Activated CD4-positive, alpha-beta T cell treated with anti-CD3 and anti-CD28 coated beads, Interleukin-2, amount 50 U/mL, for 48 hours (primary cell): ENCODE results near the gene ILK.

Experiments
- DNase-seq, 2 experiments: peaks; one replicate each; pipeline ENCODE4 v3.0.0-alpha.2; 2020

The ILK gene

GRCh38 chr11:6622261-6623171 lies 18.9 kb downstream of the ILK start:
- DNase-seq: no peak

- no peak for DNase-seq
Observed at GRCh38 chr11:6623391-6624363, 20.1 kb downstream of the ILK start.

- no peak for DNase-seq
Observed at GRCh38 chr11:6625156-6625831, 21.7 kb downstream of the ILK start.

- DNase-seq: no peak
Observed at GRCh38 chr11:6625832-6626420, 22.4 kb downstream of the ILK start.

- no peak for DNase-seq
Observed at GRCh38 chr11:6626971-6627761, 23.6 kb downstream of the ILK start.

GRCh38 chr11:6627762-6628241 lies 24.2 kb downstream of the ILK start:
- no peak for DNase-seq

DNA sequence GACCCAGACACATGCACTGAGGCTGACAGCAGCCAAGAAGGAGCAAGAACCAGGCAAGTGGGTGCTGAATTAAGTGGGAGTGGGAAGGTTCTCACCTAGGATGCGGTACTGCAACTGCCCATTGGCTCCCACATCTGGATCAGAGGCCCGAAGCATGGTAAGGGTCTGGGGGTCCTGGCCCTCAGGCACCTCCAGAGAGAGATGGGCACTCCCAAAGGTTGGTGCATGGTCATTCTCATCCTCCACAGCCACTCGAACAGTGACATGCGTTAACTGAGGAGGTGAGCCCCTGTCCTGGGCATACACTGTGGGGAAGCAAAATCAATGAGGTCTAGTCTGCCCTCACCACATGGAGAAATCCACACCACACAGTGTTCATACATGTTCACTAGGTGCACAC lies 25.0 kb downstream of the ILK start:
- DNase-seq: no peak

- no peak for DNase-seq
Observed at GRCh38 chr11:6629573-6629891, 26.0 kb downstream of the ILK start.

DNA sequence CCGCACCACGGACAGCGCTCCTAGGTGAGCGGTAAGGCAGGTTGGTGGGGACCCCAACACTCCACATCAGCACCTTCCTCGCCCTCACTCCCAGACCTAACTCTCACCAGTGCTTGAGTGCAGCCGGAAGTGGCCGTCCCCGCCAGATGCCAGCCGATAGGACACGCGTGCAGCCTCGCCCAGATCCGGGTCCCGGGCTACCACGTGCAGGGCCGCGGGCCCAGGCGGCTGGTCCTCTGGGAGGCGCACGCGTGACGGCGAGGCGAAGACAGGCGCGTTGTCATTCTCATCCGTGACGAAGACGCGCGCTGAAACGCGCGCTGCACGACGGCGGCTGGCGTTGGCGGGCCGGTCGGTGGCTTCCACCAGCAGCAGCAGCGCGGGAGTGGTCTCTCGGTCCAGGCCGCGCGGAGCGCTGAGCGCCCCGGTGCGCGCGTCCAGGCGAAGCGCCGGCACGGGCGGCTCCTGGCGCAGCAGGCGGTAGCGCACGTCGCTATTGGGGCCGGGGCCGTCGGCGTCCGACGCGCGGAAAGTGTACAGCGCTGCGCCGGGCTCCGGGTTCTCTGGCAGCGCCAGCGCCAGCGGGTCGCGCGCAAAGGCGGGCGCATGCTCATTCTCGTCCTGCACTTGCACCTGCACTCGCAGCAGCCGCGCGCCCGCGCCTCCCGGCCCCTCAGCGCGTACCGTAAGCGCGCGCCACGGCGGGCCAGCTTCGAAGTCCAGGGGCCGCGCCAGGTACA lies 26.5 kb downstream of the ILK start:
- DNase-seq: no peak

GRCh38 chr11:6630632-6631291 lies 27.2 kb downstream of the ILK start:
- no peak for DNase-seq

DNA sequence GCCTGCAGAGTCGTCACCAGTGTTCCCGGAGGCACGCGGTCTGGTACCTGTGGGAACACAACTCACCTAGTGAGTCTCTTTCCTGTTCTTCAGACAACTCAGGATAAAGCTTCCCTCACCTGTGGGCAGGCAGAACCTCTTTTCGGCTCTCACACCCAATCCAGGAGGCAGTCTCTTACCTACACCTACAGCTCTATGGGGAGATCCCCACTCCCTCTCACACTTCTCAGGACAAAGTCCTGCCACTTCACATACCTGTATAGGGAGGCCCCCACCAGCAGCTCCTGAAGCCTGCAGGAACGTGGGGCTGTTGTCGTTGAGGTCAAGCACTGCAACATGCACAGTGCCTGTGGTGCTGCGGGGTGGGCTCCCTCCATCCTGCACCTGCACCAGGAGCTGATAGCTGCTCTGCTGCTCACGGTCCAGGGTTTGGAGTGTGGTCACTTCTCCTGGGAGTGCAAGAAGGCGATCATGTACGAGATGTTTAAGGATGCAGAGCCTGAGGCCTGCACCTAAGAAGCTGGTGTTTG lies 27.9 kb downstream of the ILK start:
- no peak for DNase-seq

GRCh38 chr11:6632116-6633073 lies 28.8 kb downstream of the ILK start:
- no peak for DNase-seq

GRCh38 chr11:6633422-6634408 lies 30.1 kb downstream of the ILK start:
- no peak for DNase-seq

DNA sequence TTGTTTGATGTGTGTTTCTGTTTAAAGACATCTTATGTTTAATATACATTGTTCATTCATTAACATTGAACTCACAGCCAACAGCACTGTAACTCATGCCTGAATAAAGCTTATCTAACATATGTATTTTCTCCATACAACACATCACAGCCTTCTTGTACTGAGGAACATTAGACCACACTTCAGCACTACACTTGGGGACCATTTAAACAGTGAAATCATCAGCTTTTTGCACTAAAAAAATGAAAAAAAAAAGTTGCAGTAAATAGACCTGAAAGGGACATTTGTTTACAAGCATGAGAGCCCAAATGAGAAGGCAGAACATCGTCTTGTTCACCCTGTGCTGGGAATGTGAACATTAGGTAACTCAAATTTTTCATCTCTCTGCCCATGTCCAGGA lies 31.0 kb downstream of the ILK start:
- DNase-seq: no peak

DNA sequence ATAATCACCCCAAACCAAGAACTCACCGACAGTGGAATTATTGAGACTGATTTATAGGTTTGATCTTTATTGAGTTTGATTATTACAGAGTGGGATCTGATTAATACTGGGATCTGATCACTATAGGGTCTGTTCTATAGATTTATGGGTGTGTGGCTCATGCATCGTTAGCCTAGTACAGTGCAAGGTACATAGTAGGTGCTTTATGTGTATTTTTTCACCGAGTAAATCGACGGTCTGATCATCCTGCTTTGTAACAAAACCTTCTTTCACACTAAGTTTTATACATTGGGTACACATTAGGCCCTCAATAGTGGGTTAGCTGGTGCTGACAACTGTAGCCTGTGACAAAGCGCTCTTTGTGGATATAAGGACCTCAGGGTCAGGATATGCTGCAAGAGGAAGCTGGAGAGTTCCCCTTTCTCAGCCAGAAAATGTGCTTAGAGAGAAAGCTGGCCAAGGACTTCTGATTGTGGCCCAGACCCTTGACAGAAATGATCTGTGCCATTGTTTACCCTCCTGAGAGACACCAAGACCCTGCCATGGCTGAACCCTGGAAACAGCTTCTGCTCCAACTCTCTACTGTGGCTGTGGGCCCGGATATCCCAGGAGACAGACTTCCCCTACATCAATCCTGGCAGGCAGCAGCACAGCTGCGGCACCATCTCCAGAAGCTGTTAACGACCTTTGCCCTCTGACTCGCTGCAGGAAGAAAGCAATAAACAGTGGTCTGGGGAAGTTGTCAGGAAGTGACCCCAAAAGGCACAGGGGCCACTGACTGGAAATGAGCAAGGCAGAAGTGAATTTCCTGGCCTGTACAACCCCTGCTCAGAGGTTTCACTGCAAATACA lies 31.7 kb downstream of the ILK start:
- DNase-seq: no peak

DNA sequence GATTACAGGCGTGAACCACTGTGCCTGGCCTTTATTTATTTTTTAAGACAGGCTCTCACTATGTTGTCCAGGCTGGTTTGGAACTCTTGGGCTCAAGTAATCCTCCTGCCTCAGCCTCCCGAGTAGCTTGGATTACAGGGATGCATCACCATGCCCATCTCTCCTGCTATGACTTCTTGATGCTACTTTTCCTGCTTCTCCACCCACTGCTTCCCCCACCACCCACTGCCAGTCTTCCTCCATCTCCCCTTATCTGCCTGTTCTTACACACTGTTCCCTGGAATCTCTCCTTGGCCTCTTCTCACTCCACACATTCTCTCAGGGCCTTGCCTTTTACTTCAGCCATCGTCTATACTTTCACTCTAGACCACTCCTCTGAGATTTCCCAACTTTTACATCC lies 32.9 kb downstream of the ILK start:
- DNase-seq: no peak

DNA sequence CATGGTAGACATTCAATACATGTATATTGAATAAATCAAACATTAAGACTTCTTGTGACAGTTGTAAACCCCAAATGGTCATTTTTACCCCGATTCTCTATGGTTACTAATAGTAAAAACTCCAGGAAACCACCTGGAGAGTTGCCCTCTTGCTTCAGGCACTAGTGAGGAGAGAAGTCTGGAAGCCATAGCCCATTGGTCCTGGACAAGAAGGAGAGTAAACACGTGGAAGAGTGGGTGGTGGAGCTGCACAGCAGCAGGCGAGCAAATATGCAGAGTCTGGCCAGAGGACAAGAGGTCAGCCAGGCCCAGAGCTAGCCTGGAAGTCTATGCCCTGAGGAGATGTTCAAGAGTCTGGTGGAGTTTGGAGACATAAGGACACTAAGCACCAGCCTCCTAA lies 34.3 kb downstream of the ILK start:
- no peak for DNase-seq
